ENCODE data around the gene NELFA.

The NELFA gene

GRCh38 chr4:1998296-1998695 is 10.5 kb downstream of the NELFA start:
- H3K9me3 ChIP-seq (ENCODE audit: control insufficient read depth, insufficient read depth, low read depth, low read length) = no peaks in the 10 kb centered on the region
- POLR2A ChIA-PET = no interaction called here
- H3K27ac ChIP-seq (ENCODE audit: extremely low read depth, low read depth, low read length) = no peak overlapping the region

GRCh38 chr4:1997712-1998111 is 11.1 kb downstream of the NELFA start:
- CTCF ChIA-PET = interaction anchor here (1.1 kb wide), 1 partner anchor 11 kb away, joined by 3 read pairs; the partner anchor contains the start of gene NELFA
- Histone ChIP-seq H3K36me3 (ENCODE audit: control insufficient read depth in 2 of 2, insufficient read depth in 1 of 2, low read length in 2 of 2) (peaks cover 0 to 17% of the 10 kb centered on the region in 2 experiments; a peak in 2 of 3 replicates), H3K27ac (ENCODE audit: extremely low read depth, low read depth, low read length) (no peak overlapping the region), H3K4me3 (ENCODE audit: low read depth, low read length) (no peak overlapping the region), H3K9me3 (ENCODE audit: control insufficient read depth, insufficient read depth, low read depth, low read length) (no peaks in the 10 kb centered on the region), H3K4me1 (ENCODE audit: control insufficient read depth, insufficient read depth, low read length) (no peaks in the 10 kb centered on the region)
- POLR2A ChIA-PET = no interaction called here
- TF ChIP-seq ZNF514 (tag by site-specific recombination; IDR thresholded peaks at IDR 0.05) (no peak), ZNF664 (tag by site-specific recombination; IDR thresholded peaks at IDR 0.05) (no peak), PBX3 (CRISPR knock-in tag; IDR thresholded peaks at IDR 0.05) (no peak), ATF2 (tag by site-specific recombination; IDR thresholded peaks at IDR 0.05; ENCODE audit: low read depth) (no peak), ZNF18 (tag by site-specific recombination; IDR thresholded peaks at IDR 0.05) (no peak), HOXA7 (CRISPR knock-in tag; IDR thresholded peaks at IDR 0.05; ENCODE audit: borderline replicate concordance) (no peak), KLF17 (tag by site-specific recombination; IDR thresholded peaks at IDR 0.05) (no peak), ZNF610 (tag by site-specific recombination; IDR thresholded peaks at IDR 0.05; ENCODE audit: borderline replicate concordance) (no peak), HIC1 (tag by site-specific recombination; IDR thresholded peaks at IDR 0.05) (no peak)

More at GRCh38 chr4:1998296-1998695, 10.5 kb downstream of the NELFA start:
- H3K4me3 ChIP-seq (ENCODE audit: low read depth, low read length) = no peak overlapping the region
- H3K36me3 ChIP-seq (ENCODE audit: control insufficient read depth in 2 of 2, insufficient read depth in 1 of 2, low read length in 2 of 2) = peaks cover 0 to 21% of the 10 kb centered on the region in 2 experiments; a peak in 2 of 3 replicates
- no peaks in the 10 kb centered on the region for H3K4me1 ChIP-seq (ENCODE audit: control insufficient read depth, insufficient read depth, low read length)
- CTCF ChIA-PET = interaction anchor here (1.1 kb wide), 1 partner anchor 11 kb away, joined by 3 read pairs; the partner anchor contains the start of gene NELFA
- TF ChIP-seq ZBTB7A (tag by site-specific recombination; IDR thresholded peaks at IDR 0.05; ENCODE audit: low read depth) = no peak
- no peak for TF ChIP-seq ZNF221 (tag by site-specific recombination; IDR thresholded peaks at IDR 0.05; ENCODE audit: borderline replicate concordance)
- TF ChIP-seq GLIS1 (tag by site-specific recombination; IDR thresholded peaks at IDR 0.05) = no peak
- no peak for TF ChIP-seq PRDM4 (tag by site-specific recombination; IDR thresholded peaks at IDR 0.05)
- no peak for TF ChIP-seq PRDM10 (tag by site-specific recombination; IDR thresholded peaks at IDR 0.05)
- TF ChIP-seq GLIS2 (tag by site-specific recombination; IDR thresholded peaks at IDR 0.05) = no peak

Data from HEK293 (cell line).